GM12878 (cell line): ENCODE results near the gene PDE8B. TPM values are rescaled to one million over a fixed set of nuclear protein-coding genes. Genes with fewer than 3 reads are reported as not detected.

Experiments used
- ATAC-seq: fragments of 200-7000 bp; cut with Tn5 transposase; 3 replicates; pipeline ENCODE4 v1.9.1; 2020; ENCODE audit warnings: mild to moderate bottlenecking, moderate library complexity
- BruUV-seq: library from RNA; stranded (reverse); fragments of 400-500 nt; replicated peaks from 2 replicates; lab custom pipeline; 2021; lab: Mats Ljungman, UMichigan
- CTCF ChIA-PET: fragments of 300-600 bp; sonication (Branson Sonifier 250); formaldehyde crosslinking; extraction: SDS; loops from one replicate; lab custom pipeline; 2021; ENCODE audit warnings: inconsistent platforms; lab: Yijun Ruan, JAX
- POLR2A ChIA-PET: fragments of 350-600 bp; formaldehyde crosslinking; extraction: SDS; loops from one replicate; lab custom pipeline; 2021; ENCODE audit warnings: inconsistent platforms; lab: Charles Lee
- RAD21 ChIA-PET: fragments of 300-600 bp; sonication (Branson Sonifier 250); formaldehyde crosslinking; loops from one replicate; lab custom pipeline; 2023; ENCODE audit warnings: antibody characterized with exemption; ENCODE audit not compliant: unreplicated experiment; lab: Charles Lee
- SMC1A ChIA-PET: fragments of 300-600 bp; sonication (Branson Sonifier 250); formaldehyde crosslinking; loops from one replicate; lab custom pipeline; 2023; ENCODE audit not compliant: unreplicated experiment, uncharacterized antibody; lab: Charles Lee
- DNase-seq: peaks from one replicate; pipeline ENCODE4 v3.0.0-alpha.2; 2011; ENCODE audit warnings: low read depth, low spot score
- FAIRE-seq: peaks from 3 replicates; lab custom pipeline; 2011; peaks lifted over from hg19 to GRCh38; lab: Jason Lieb, UNC
- H2AFZ ChIP-seq: 2 replicates; pipeline ENCODE4 v1.6.0; 2011; ENCODE audit warnings: low read depth, low read length, control low read depth; ENCODE audit not compliant: control insufficient read depth
- H3K27ac ChIP-seq: 2 replicates; pipeline ENCODE4 v1.5.1; 2011; ENCODE audit warnings: control low read depth; ENCODE audit not compliant: control insufficient read depth, insufficient read depth
- H3K27me3 ChIP-seq, 2 experiments: replicated peaks in 1 of 2; 2 replicates each; pipeline versions ENCODE4 v1.6.0 to v1.6.1; 2011; ENCODE audit warnings: low read length in 1 of 2; ENCODE audit not compliant: control insufficient read depth in 2 of 2, insufficient read depth in 2 of 2
- H3K36me3 ChIP-seq, 2 experiments: 2 replicates each; pipeline ENCODE4 v1.5.1; 2011; ENCODE audit warnings: low read length in 1 of 2; ENCODE audit not compliant: control insufficient read depth in 2 of 2, insufficient read depth in 2 of 2
- H3K4me1 ChIP-seq: 2 replicates; pipeline ENCODE4 v1.6.1; 2011; ENCODE audit warnings: mild to moderate bottlenecking, low read length, moderate library complexity, mixed read lengths; ENCODE audit not compliant: control insufficient read depth, insufficient read depth
- H3K4me2 ChIP-seq: 2 replicates; pipeline ENCODE4 v1.6.0; 2011; ENCODE audit warnings: control low read depth; ENCODE audit not compliant: control insufficient read depth, insufficient read depth
- H3K4me3 ChIP-seq: fragments of 200-600 bp; sonication (generic); 2 replicates; pipeline ENCODE4 v1.5.1; 2016
- H3K79me2 ChIP-seq: 2 replicates; pipeline ENCODE4 v1.6.0; 2011; ENCODE audit warnings: low read length; ENCODE audit not compliant: control insufficient read depth, insufficient read depth
- H3K9ac ChIP-seq: 2 replicates; pipeline ENCODE4 v1.8.0; 2011; ENCODE audit warnings: low read length, control low read depth, mixed read lengths; ENCODE audit not compliant: control insufficient read depth, insufficient read depth
- H3K9me3 ChIP-seq: replicated peaks from 3 replicates; pipeline ENCODE4 v1.5.1; 2011; ENCODE audit warnings: mild to moderate bottlenecking, low read length; ENCODE audit not compliant: control insufficient read depth, insufficient read depth
- H4K20me1 ChIP-seq: 2 replicates; pipeline ENCODE4 v1.6.0; 2011; ENCODE audit not compliant: control insufficient read depth, insufficient read depth
- ASH2L ChIP-seq: fragments of 300-600, 200-600 bp; sonication (generic); IDR thresholded peaks from 2 replicates; pipeline ENCODE4 v1.6.1; 2017; ENCODE audit warnings: low read depth, mild to moderate bottlenecking, borderline replicate concordance
- BMI1 ChIP-seq: fragments of 450-650 bp; IDR thresholded peaks from 2 replicates; pipeline ENCODE4 v1.6.1; 2016; ENCODE audit warnings: mild to moderate bottlenecking, moderate library complexity, borderline replicate concordance
- CREM ChIP-seq: IDR thresholded peaks from 2 replicates; pipeline ENCODE4 v1.6.1; 2014; ENCODE audit warnings: antibody characterized with exemption, low read depth
- GATAD2B ChIP-seq: fragments of 450-650 bp; conservative IDR thresholded peaks from 2 replicates; pipeline ENCODE4 v1.6.1; 2017; ENCODE audit warnings: low read depth, mild to moderate bottlenecking, moderate library complexity
- HDAC2 ChIP-seq: fragments of 200-600 bp; sonication (generic); IDR thresholded peaks from 2 replicates; pipeline ENCODE4 v1.6.1; 2017
- KAT2A ChIP-seq: conservative IDR thresholded peaks from 2 replicates; pipeline ENCODE4 v1.6.1; 2011; ENCODE audit warnings: low read depth, low read length; ENCODE audit not compliant: control insufficient read depth
- MEF2B ChIP-seq: fragments of 450-650 bp; IDR thresholded peaks from 2 replicates; pipeline ENCODE4 v1.6.1; 2018; ENCODE audit warnings: mild to moderate bottlenecking, moderate library complexity; ENCODE audit not compliant: partially characterized antibody, poor library complexity, severe bottlenecking
- MXI1 ChIP-seq: fragments of 150-350 bp; IDR thresholded peaks from 2 replicates; pipeline ENCODE4 v1.6.1; 2011; ENCODE audit warnings: low read depth, mild to moderate bottlenecking, inconsistent platforms, low read length, improper control_type of control experiment
- POLR2AphosphoS2 ChIP-seq: IDR thresholded peaks from 2 replicates; pipeline ENCODE4 v1.6.1; 2011; ENCODE audit warnings: low read depth, mild to moderate bottlenecking, low read length, improper control_type of control experiment, moderate library complexity
- POLR2AphosphoS5 ChIP-seq: IDR thresholded peaks from 2 replicates; pipeline ENCODE4 v1.6.1; 2011; ENCODE audit warnings: mild to moderate bottlenecking, low read length, inconsistent platforms
- RUNX3 ChIP-seq: IDR thresholded peaks from 2 replicates; pipeline ENCODE4 v1.6.1; 2012; ENCODE audit warnings: low read length, inconsistent platforms
- SMAD1 ChIP-seq: fragments of 450-650 bp; IDR thresholded peaks from 2 replicates; pipeline ENCODE4 v1.6.1; 2018; ENCODE audit warnings: mild to moderate bottlenecking, low read depth; ENCODE audit not compliant: partially characterized antibody
- SREBF1 ChIP-seq: IDR thresholded peaks from 2 replicates; pipeline ENCODE4 v1.6.1; 2012; ENCODE audit warnings: mild to moderate bottlenecking, low read length
- STAT3 ChIP-seq: IDR thresholded peaks from 2 replicates; pipeline ENCODE4 v1.6.1; 2011; ENCODE audit warnings: low read depth, low read length, improper control_type of control experiment
- SUPT20H ChIP-seq: IDR thresholded peaks from 2 replicates; pipeline ENCODE4 v1.6.1; 2011; ENCODE audit warnings: low read depth, mild to moderate bottlenecking, low read length, moderate library complexity, borderline replicate concordance; ENCODE audit not compliant: control insufficient read depth
- TCF3 ChIP-seq: IDR thresholded peaks from 2 replicates; pipeline ENCODE4 v1.6.1; 2012; ENCODE audit warnings: low read depth, mild to moderate bottlenecking, low read length, borderline replicate concordance; ENCODE audit not compliant: insufficient read depth
- TCF7 ChIP-seq: IDR thresholded peaks from 2 replicates; pipeline ENCODE4 v1.6.1; 2014; ENCODE audit warnings: antibody characterized with exemption, borderline replicate concordance
- WGBS: methylation state at CpG from one replicate; pipeline ENCODE4 v1.1.6; 2016; ENCODE audit warnings: low lambda C conversion rate; ENCODE audit not compliant: insufficient replicate concordance, insufficient coverage; ENCODE audit errors: missing lambda C conversion rate; 5-methylcytosine and 5-hydroxymethylcytosine counted together
- in situ Hi-C: fragments of 300-500 bp; cut with MboI; formaldehyde crosslinking; loops from 9 replicates; pipeline ENCODE4 v1.14.3; 2018; ENCODE audit warnings: mixed read lengths
- intact Hi-C: fragments of 100-400 bp; cut with micrococcal nuclease; formaldehyde crosslinking; loops from one replicate; pipeline ENCODE4 v1.14.2; 2022; ENCODE audit not compliant: unreplicated experiment
- polyA plus RNA-seq, 11 experiments: library from polyadenylated mRNA; depleted of rRNA in 4 of 11; unstranded in 6 of 11; stranded (reverse) in 5 of 11; fragments of >200 nt; fragmentation: Nextera tagmentation in 4 of 11; fragmentation: Illumina TruSeq in 1 of 11; extraction: Ambion mirVana in 4 of 11; extraction: Trizol in 1 of 11; gene quantifications; 1 replicate in 1 of 11; 2 replicates in 10 of 11; pipeline versions ENCODE4 v1.2.1 to v1.2.3, GENCODE V29; 2011 to 2016; ENCODE audit warnings: inconsistent platforms in 2 of 11, missing spikeins in 2 of 11, low read depth in 1 of 11
- total RNA-seq, 4 experiments: library from RNA; depleted of rRNA in 3 of 4; stranded (reverse); fragments of >200 nt in 3 of 4; fragmentation: Illumina TruSeq in 1 of 4; extraction: Trizol in 1 of 4; gene quantifications; 2 replicates each; pipeline versions ENCODE4 v1.2.1 to v1.2.3, GENCODE V29; 2013 to 2021
- TF ChIP-seq, protein P1 (sequence below): fragments of 450-650 bp; IDR thresholded peaks from 2 replicates; pipeline ENCODE4 v1.6.1; 2018; ENCODE audit warnings: borderline replicate concordance, mild to moderate bottlenecking; ENCODE audit not compliant: partially characterized antibody

Gene PDE8B
- total and polyA plus RNA-seq, 10 of the 15 experiments (the other 5 are each of a cell fraction or from before 2014, with no cell fraction given), result 0.03 to 0.44 (median 0.20) TPM; not detected in 3

DNA sequence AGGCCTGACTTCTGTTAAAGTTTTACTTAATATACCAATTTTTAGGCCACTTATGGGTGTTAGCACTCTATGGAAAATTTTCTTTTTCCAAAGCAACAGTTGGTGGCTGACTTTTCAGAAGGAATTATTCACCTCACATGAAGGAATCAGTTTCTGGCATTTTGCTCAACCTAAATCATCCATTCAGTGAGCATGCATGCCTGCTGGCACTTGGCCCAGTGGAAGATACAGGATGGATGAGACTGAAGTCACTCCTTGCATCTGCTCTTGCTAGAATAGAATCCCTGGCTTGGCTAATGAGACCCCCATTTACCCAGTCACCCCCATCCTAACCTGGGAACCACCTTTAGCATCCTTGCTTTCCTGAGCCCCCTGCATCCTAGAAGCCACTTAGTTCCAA lies 149.9 kb downstream of the PDE8B start:
- in situ Hi-C loops (no loop called here), intact Hi-C loops (no loop called here)
- no peaks in the 10 kb centered on the region for H3K36me3 ChIP-seq
- H3K27ac ChIP-seq, result no peak overlapping the region
- no peak for DNase-seq
- FAIRE-seq, result no peak
- H4K20me1 ChIP-seq, result no peaks in the 10 kb centered on the region
- H3K4me2 ChIP-seq, result no peak overlapping the region
- H2AFZ ChIP-seq, result no peak overlapping the region
- POLR2A ChIA-PET, result no interaction called here
- RAD21 ChIA-PET, result no interaction called here
- no peaks in the 10 kb centered on the region for H3K9me3 ChIP-seq
- BruUV-seq, result no TSS peak
- H3K79me2 ChIP-seq, result no peaks in the 10 kb centered on the region
- no peak for ATAC-seq
- no peak overlapping the region for H3K9ac ChIP-seq
- SMC1A ChIA-PET, result no interaction called here
- TF ChIP-seq SUPT20H, result no peak
- no peak for TF ChIP-seq TCF7
- TF ChIP-seq POLR2AphosphoS5, result no peak
- no peak for TF ChIP-seq MXI1
- TF ChIP-seq RUNX3, result no peak
- no peak for TF ChIP-seq CREM
- TF ChIP-seq HDAC2, result no peak
- TF ChIP-seq SREBF1, result no peak
- no peak for TF ChIP-seq SMAD1
- TF ChIP-seq STAT3, result no peak
- no peak overlapping the region for H3K4me3 ChIP-seq
- H3K27me3 ChIP-seq, result no peaks in the 10 kb centered on the region
- CTCF ChIA-PET, result interaction anchor here (0.9 kb wide), 1 partner anchor 14 kb away, joined by 4 read pairs; no protein-coding TSS in a partner anchor
- peaks cover 16% of the 10 kb centered on the region for H3K4me1 ChIP-seq

DNA sequence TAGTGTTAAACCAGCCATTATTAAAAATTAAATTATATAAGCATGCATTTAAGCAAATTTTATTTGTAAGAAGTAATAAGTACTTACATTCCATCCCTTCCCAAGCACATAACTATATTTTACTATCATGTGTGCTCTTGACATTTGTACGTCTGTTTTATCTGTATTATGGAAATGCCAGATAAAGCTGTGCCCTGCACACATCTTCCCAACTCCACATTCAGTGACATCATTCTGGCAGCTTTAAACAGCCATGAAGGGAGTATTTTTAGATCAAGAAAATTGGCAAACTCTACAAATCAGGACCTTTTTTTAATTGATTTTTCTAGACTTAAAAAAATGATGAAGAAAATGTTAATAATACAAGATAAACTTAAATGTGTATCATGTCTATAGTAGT lies 150.5 kb downstream of the PDE8B start:
- Histone ChIP-seq H3K9ac (no peak overlapping the region), H2AFZ (no peak overlapping the region), H4K20me1 (no peaks in the 10 kb centered on the region), H3K4me1 (peaks cover 16% of the 10 kb centered on the region), H3K9me3 (no peaks in the 10 kb centered on the region), H3K79me2 (no peaks in the 10 kb centered on the region), H3K4me2 (no peak overlapping the region), H3K27me3 (no peaks in the 10 kb centered on the region), H3K4me3 (no peak overlapping the region), H3K27ac (no peak overlapping the region), H3K36me3 (no peaks in the 10 kb centered on the region)
- POLR2A ChIA-PET, result no interaction called here
- SMC1A ChIA-PET, result no interaction called here
- in situ Hi-C loops, result no loop called here
- no TSS peak for BruUV-seq
- CTCF ChIA-PET, result no interaction called here
- 67% methylated on average over 1 of the region's 1 CpG for WGBS
- no peak for DNase-seq
- RAD21 ChIA-PET, result no interaction called here
- no peak for FAIRE-seq
- no peak for ATAC-seq
- intact Hi-C loops, result no loop called here
- TF ChIP-seq STAT3 (no peak), TCF3 (no peak), GATAD2B (no peak), POLR2AphosphoS2 (no peak), BMI1 (no peak), ASH2L (no peak), KAT2A (no peak), MEF2B (no peak)
- TF ChIP-seq, protein P1, sequence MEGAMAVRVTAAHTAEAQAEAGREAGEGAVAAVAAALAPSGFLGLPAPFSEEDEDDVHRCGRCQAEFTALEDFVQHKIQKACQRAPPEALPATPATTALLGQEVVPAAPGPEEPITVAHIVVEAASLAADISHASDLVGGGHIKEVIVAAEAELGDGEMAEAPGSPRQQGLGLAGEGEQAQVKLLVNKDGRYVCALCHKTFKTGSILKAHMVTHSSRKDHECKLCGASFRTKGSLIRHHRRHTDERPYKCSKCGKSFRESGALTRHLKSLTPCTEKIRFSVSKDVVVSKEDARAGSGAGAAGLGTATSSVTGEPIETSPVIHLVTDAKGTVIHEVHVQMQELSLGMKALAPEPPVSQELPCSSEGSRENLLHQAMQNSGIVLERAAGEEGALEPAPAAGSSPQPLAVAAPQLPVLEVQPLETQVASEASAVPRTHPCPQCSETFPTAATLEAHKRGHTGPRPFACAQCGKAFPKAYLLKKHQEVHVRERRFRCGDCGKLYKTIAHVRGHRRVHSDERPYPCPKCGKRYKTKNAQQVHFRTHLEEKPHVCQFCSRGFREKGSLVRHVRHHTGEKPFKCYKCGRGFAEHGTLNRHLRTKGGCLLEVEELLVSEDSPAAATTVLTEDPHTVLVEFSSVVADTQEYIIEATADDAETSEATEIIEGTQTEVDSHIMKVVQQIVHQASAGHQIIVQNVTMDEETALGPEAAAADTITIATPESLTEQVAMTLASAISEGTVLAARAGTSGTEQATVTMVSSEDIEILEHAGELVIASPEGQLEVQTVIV, result no peak
